ENCODE data around the gene ZYG11B. TPM values are rescaled to one million over a fixed set of nuclear protein-coding genes. Genes with fewer than 3 reads are reported as not detected.
"Not testable (repeated sequence)": the region's sequence is repeated elsewhere in the genome, so short reads cannot be mapped to it uniquely, and the experiment has no call there.

The ZYG11B gene
- total and polyA plus RNA-seq, 4 donors, result 38.9 to 115 (median 48.0) TPM

GRCh38 chr1:52706941-52707926 lies 19.0 kb upstream of the ZYG11B start:
- no peak overlapping the region for H3K27ac ChIP-seq (ENCODE audit: low read depth, low read length)
- WGBS (ENCODE audit: insufficient coverage), result 91% methylated on average over 10 of the region's 18 CpGs

GRCh38 chr1:52707927-52708655 lies 18.2 kb upstream of the ZYG11B start:
- Histone ChIP-seq H3K4me1 (ENCODE audit: control insufficient read depth, insufficient read depth, low read length) (peaks cover 5% of the 10 kb centered on the region), H3K27me3 (ENCODE audit: control insufficient read depth, insufficient read depth, low read length) (no peaks in the 10 kb centered on the region), H3K27ac (ENCODE audit: low read depth, low read length) (no peak overlapping the region), H3K36me3 (ENCODE audit: control insufficient read depth, insufficient read depth, low read length) (no peaks in the 10 kb centered on the region), H3K4me3 (ENCODE audit: low read depth, low read length) (no peak overlapping the region), H3K9me3 (ENCODE audit: control insufficient read depth, insufficient read depth, low read length) (no peaks in the 10 kb centered on the region)
- WGBS (ENCODE audit: insufficient coverage), result 85% methylated on average over 5 of the region's 5 CpGs
- DNase-seq (ENCODE audit: low read depth in 4 of 6, low spot score in 6 of 6), result no peak

More at GRCh38 chr1:52706941-52707926, 19.0 kb upstream of the ZYG11B start:
- no peaks in the 10 kb centered on the region for H3K9me3 ChIP-seq (ENCODE audit: control insufficient read depth, insufficient read depth, low read length)
- H3K4me3 ChIP-seq (ENCODE audit: low read depth, low read length), result no peak overlapping the region
- peaks cover 7% of the 10 kb centered on the region for H3K4me1 ChIP-seq (ENCODE audit: control insufficient read depth, insufficient read depth, low read length)
- no peaks in the 10 kb centered on the region for H3K36me3 ChIP-seq (ENCODE audit: control insufficient read depth, insufficient read depth, low read length)
- H3K27me3 ChIP-seq (ENCODE audit: control insufficient read depth, insufficient read depth, low read length), result no peaks in the 10 kb centered on the region
- no peak for DNase-seq (ENCODE audit: low read depth in 4 of 6, low spot score in 6 of 6)

- Histone ChIP-seq H3K36me3 (ENCODE audit: control insufficient read depth, insufficient read depth, low read length) (no peaks in the 10 kb centered on the region), H3K4me1 (ENCODE audit: control insufficient read depth, insufficient read depth, low read length) (no peaks in the 10 kb centered on the region), H3K4me3 (ENCODE audit: low read depth, low read length) (no peak overlapping the region), H3K27me3 (ENCODE audit: control insufficient read depth, insufficient read depth, low read length) (no peaks in the 10 kb centered on the region), H3K27ac (ENCODE audit: low read depth, low read length) (no peak overlapping the region), H3K9me3 (ENCODE audit: control insufficient read depth, insufficient read depth, low read length) (no peaks in the 10 kb centered on the region)
- 63% methylated on average over 2 of the region's 6 CpGs for WGBS (ENCODE audit: insufficient coverage)
- no peak for DNase-seq (ENCODE audit: low read depth in 4 of 6, low spot score in 6 of 6)
These were observed 17.2 kb upstream of the ZYG11B start for GRCh38 chr1:52709016-52709415.

- no peaks in the 10 kb centered on the region for H3K36me3 ChIP-seq (ENCODE audit: control insufficient read depth, insufficient read depth, low read length)
- no peaks in the 10 kb centered on the region for H3K4me1 ChIP-seq (ENCODE audit: control insufficient read depth, insufficient read depth, low read length)
- no peak overlapping the region for H3K27ac ChIP-seq (ENCODE audit: low read depth, low read length)
- no peak for DNase-seq (ENCODE audit: low read depth in 4 of 6, low spot score in 6 of 6)
- H3K9me3 ChIP-seq (ENCODE audit: control insufficient read depth, insufficient read depth, low read length), result no peaks in the 10 kb centered on the region
- 92% methylated on average over 2 of the region's 4 CpGs for WGBS (ENCODE audit: insufficient coverage)
- no peaks in the 10 kb centered on the region for H3K27me3 ChIP-seq (ENCODE audit: control insufficient read depth, insufficient read depth, low read length)
- H3K4me3 ChIP-seq (ENCODE audit: low read depth, low read length), result no peak overlapping the region
These were observed 12.7 kb upstream of the ZYG11B start for GRCh38 chr1:52713590-52713989.

- not testable (repeated sequence) for H3K9me3 ChIP-seq (ENCODE audit: control insufficient read depth, insufficient read depth, low read length); H3K27ac ChIP-seq (ENCODE audit: low read depth, low read length); DNase-seq (ENCODE audit: low read depth in 4 of 6, low spot score in 6 of 6); H3K27me3 ChIP-seq (ENCODE audit: control insufficient read depth, insufficient read depth, low read length); H3K4me3 ChIP-seq (ENCODE audit: low read depth, low read length); H3K36me3 ChIP-seq (ENCODE audit: control insufficient read depth, insufficient read depth, low read length); H3K4me1 ChIP-seq (ENCODE audit: control insufficient read depth, insufficient read depth, low read length)
- 100% methylated on average over 3 of the region's 6 CpGs for WGBS (ENCODE audit: insufficient coverage)
These were observed 11.0 kb upstream of the ZYG11B start for GRCh38 chr1:52715296-52715695.

- H3K4me1 ChIP-seq (ENCODE audit: control insufficient read depth, insufficient read depth, low read length), result peaks cover 7% of the 10 kb centered on the region
- no peak for DNase-seq (ENCODE audit: low read depth in 4 of 6, low spot score in 6 of 6)
- H3K36me3 ChIP-seq (ENCODE audit: control insufficient read depth, insufficient read depth, low read length), result no peaks in the 10 kb centered on the region
- no peak overlapping the region for H3K27ac ChIP-seq (ENCODE audit: low read depth, low read length)
- H3K4me3 ChIP-seq (ENCODE audit: low read depth, low read length), result no peak overlapping the region
- H3K9me3 ChIP-seq (ENCODE audit: control insufficient read depth, insufficient read depth, low read length), result no peaks in the 10 kb centered on the region
- H3K27me3 ChIP-seq (ENCODE audit: control insufficient read depth, insufficient read depth, low read length), result no peaks in the 10 kb centered on the region
- 73% methylated on average over 4 of the region's 4 CpGs for WGBS (ENCODE audit: insufficient coverage)
These were observed 3.0 kb upstream of the ZYG11B start for GRCh38 chr1:52723260-52723659.

- Histone ChIP-seq H3K36me3 (ENCODE audit: control insufficient read depth, insufficient read depth, low read length) (no peaks in the 10 kb centered on the region), H3K9me3 (ENCODE audit: control insufficient read depth, insufficient read depth, low read length) (no peaks in the 10 kb centered on the region), H3K27ac (ENCODE audit: low read depth, low read length) (no peak overlapping the region), H3K4me3 (ENCODE audit: low read depth, low read length) (peak overlapping the region; percentile 77), H3K4me1 (ENCODE audit: control insufficient read depth, insufficient read depth, low read length) (peaks cover 13% of the 10 kb centered on the region), H3K27me3 (ENCODE audit: control insufficient read depth, insufficient read depth, low read length) (no peaks in the 10 kb centered on the region)
- DNase-seq (ENCODE audit: low read depth in 4 of 6, low spot score in 6 of 6), result no peak
- WGBS (ENCODE audit: insufficient coverage), result 10% methylated on average over 5 of the region's 6 CpGs
These were observed 369 bp upstream of the ZYG11B start for GRCh38 chr1:52725903-52726264.

- DNase-seq (ENCODE audit: low read depth in 4 of 6, low spot score in 6 of 6), result peak in 4 of 6 donors; percentile 2 to 65 (median 37)
- H3K4me1 ChIP-seq (ENCODE audit: control insufficient read depth, insufficient read depth, low read length), result peaks cover 13% of the 10 kb centered on the region
- H3K27ac ChIP-seq (ENCODE audit: low read depth, low read length), result peak overlapping the region; percentile 75
- peaks cover 3% of the 10 kb centered on the region for H3K36me3 ChIP-seq (ENCODE audit: control insufficient read depth, insufficient read depth, low read length)
- H3K4me3 ChIP-seq (ENCODE audit: low read depth, low read length), result peak overlapping the region; percentile 77
- no peaks in the 10 kb centered on the region for H3K9me3 ChIP-seq (ENCODE audit: control insufficient read depth, insufficient read depth, low read length)
- 0% methylated on average over 14 of the region's 14 CpGs for WGBS (ENCODE audit: insufficient coverage)
- H3K27me3 ChIP-seq (ENCODE audit: control insufficient read depth, insufficient read depth, low read length), result no peaks in the 10 kb centered on the region
These were observed 897 bp downstream of the ZYG11B start for GRCh38 chr1:52727114-52727586.

- WGBS (ENCODE audit: insufficient coverage), result no CpG with 5 or more reads among the region's 6 CpGs
- H3K4me3 ChIP-seq (ENCODE audit: low read depth, low read length), result peak overlapping the region; percentile 77
These were observed 1.9 kb downstream of the ZYG11B start for GRCh38 chr1:52727956-52728656.

More at GRCh38 chr1:52727956-52728656, 1.9 kb downstream of the ZYG11B start:
- Histone ChIP-seq H3K9me3 (ENCODE audit: control insufficient read depth, insufficient read depth, low read length) (no peaks in the 10 kb centered on the region), H3K27me3 (ENCODE audit: control insufficient read depth, insufficient read depth, low read length) (no peaks in the 10 kb centered on the region), H3K4me1 (ENCODE audit: control insufficient read depth, insufficient read depth, low read length) (peaks cover 13% of the 10 kb centered on the region), H3K36me3 (ENCODE audit: control insufficient read depth, insufficient read depth, low read length) (peaks cover 3% of the 10 kb centered on the region), H3K27ac (ENCODE audit: low read depth, low read length) (no peak overlapping the region)
- DNase-seq (ENCODE audit: low read depth in 4 of 6, low spot score in 6 of 6), result no peak
